Sigmoid colon (tissue), 4 donors: ENCODE data around the gene SAMD10.

ENCODE experiments used
- CTCF ChIP-seq, 4 experiments: fragments of 450-650 bp in 3 of 4; fragments of 200-600 bp in 1 of 4; IDR thresholded peaks; one replicate each; pipeline ENCODE4 v1.5.1; 2016 to 2019; ENCODE audit warnings: antibody characterized with exemption in 4 of 4, mild to moderate bottlenecking in 3 of 4, moderate library complexity in 2 of 4
- EP300 ChIP-seq, 4 donors: sonication (generic); formaldehyde crosslinking; IDR thresholded peaks; one replicate each; pipeline ENCODE4 v1.6.1; 2017; ENCODE audit warnings: antibody characterized with exemption in 4 of 4
- POLR2A ChIP-seq, 2 donors: fragments of 450-650 bp; IDR thresholded peaks; one replicate each; pipeline ENCODE4 v1.6.1; 2016; ENCODE audit warnings: antibody characterized with exemption in 2 of 2, mild to moderate bottlenecking in 2 of 2, moderate library complexity in 2 of 2
- POLR2AphosphoS5 ChIP-seq, 4 donors: sonication (generic); formaldehyde crosslinking; IDR thresholded peaks; one replicate each; pipeline ENCODE4 v1.6.1; 2017; ENCODE audit warnings: antibody characterized with exemption in 4 of 4

DNA sequence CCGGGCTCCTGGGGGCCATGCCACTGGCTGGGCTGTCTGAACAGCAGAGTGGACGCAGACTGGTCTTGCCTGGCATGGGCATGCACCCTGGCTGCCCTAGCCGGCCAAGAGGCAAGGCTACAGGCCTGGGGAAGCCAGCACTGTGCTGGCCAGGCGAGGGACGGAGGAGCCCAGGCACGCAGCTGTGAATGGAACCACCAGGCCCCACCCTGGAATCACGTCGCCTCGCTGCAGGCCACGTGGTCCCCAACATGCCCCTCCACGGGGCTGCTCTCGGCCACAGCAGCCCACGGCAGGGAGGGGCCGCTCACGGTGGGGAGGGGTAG, 27.3 kb downstream of the SAMD10 start:
- TF ChIP-seq CTCF (IDR thresholded peaks at IDR 0.05) (no peak), POLR2A (IDR thresholded peaks at IDR 0.05) (no peak), EP300 (IDR thresholded peaks at IDR 0.05) (no peak), POLR2AphosphoS5 (IDR thresholded peaks at IDR 0.05) (no peak)
